ENCODE results near the gene RBMS2. TPM values are rescaled to one million over a fixed set of nuclear protein-coding genes. Genes with fewer than 3 reads are reported as not detected.

The RBMS2 gene
- total and polyA plus RNA-seq, 9 of the 15 experiments (the other 6 are each of a cell fraction or from before 2014, with no cell fraction given), result 0.08 to 10.5 (median 0.31) TPM

- TF ChIP-seq PCBP2 (IDR thresholded peaks at IDR 0.05; ENCODE audit: low read depth, low read length, poor library complexity, severe bottlenecking) (no peak), GABPA (tag; conservative IDR thresholded peaks at IDR 0.05; ENCODE audit: low read depth) (0 out of 2 replicates have a peak, but pooled peaks have one; percentile 24), GABPB2 (CRISPR knock-in tag; conservative IDR thresholded peaks at IDR 0.05) (no peak), KDM5B (IDR thresholded peaks at IDR 0.05; ENCODE audit: insufficient replicate concordance, low read depth, low read length) (peak; percentile 21), REST (IDR thresholded peaks at IDR 0.05; ENCODE audit: borderline replicate concordance) (peak; percentile 41; the same call in 1 of the 2 replicates), REST (CRISPR knock-in tag; IDR thresholded peaks at IDR 0.05; ENCODE audit: low read depth) (no peak), ELF1 (tag; IDR thresholded peaks at IDR 0.05) (no peak), HDAC3 (IDR thresholded peaks at IDR 0.05; ENCODE audit: borderline replicate concordance, partially characterized antibody) (no peak), BHLHE40 (IDR thresholded peaks at IDR 0.05; ENCODE audit: low read length) (peak; percentile 41), MNT (conservative IDR thresholded peaks at IDR 0.05) (peak in 1 of 2 experiments; percentile 46; a peak in 1 of 4 replicates), SRF (CRISPR knock-in tag; IDR thresholded peaks at IDR 0.05) (0 out of 4 replicates have a peak, but pooled peaks of 1 of the 2 experiments have one; percentile 16), TFAP4 (CRISPR knock-in tag; IDR thresholded peaks at IDR 0.05; ENCODE audit: borderline replicate concordance) (peak; percentile 52), POLR2G (IDR thresholded peaks at IDR 0.05; ENCODE audit: low read depth, low read length) (peak; percentile 69), LCOR (CRISPR knock-in tag; IDR thresholded peaks at IDR 0.05) (0 out of 2 replicates have a peak, but pooled peaks have one; percentile 48), ZNF140 (CRISPR knock-in tag; IDR thresholded peaks at IDR 0.05) (no peak)
These were observed 113.5 kb downstream of the RBMS2 start (continued) for GRCh38 chr12:56634837-56635791.

All from K562 (cell line).